IPS-18a (cell line): ENCODE results near the gene CDH23.

Experiments
- H3K27ac ChIP-seq: one replicate; pipeline ENCODE4 v1.5.1; 2013; ENCODE audit warnings: low read length
- H3K27me3 ChIP-seq: one replicate; pipeline ENCODE4 v1.6.1; 2013; ENCODE audit warnings: mild to moderate bottlenecking, low read length; ENCODE audit not compliant: control insufficient read depth, insufficient read depth
- H3K36me3 ChIP-seq: one replicate; pipeline ENCODE4 v1.6.1; 2013; ENCODE audit warnings: low read depth, low read length; ENCODE audit not compliant: control insufficient read depth
- H3K4me1 ChIP-seq: one replicate; pipeline ENCODE4 v1.6.1; 2013; ENCODE audit warnings: low read depth, low read length; ENCODE audit not compliant: control insufficient read depth
- H3K4me3 ChIP-seq: one replicate; pipeline ENCODE4 v1.5.1; 2013; ENCODE audit warnings: low read length
- H3K9ac ChIP-seq: one replicate; pipeline ENCODE4 v1.6.1; 2013; ENCODE audit warnings: mild to moderate bottlenecking, low read length, moderate library complexity
- H3K9me3 ChIP-seq: one replicate; pipeline ENCODE4 v1.6.1; 2013; ENCODE audit warnings: low read depth, low read length; ENCODE audit not compliant: control insufficient read depth

CDH23 gene

GRCh38 chr10:71408436-71409225, 11.9 kb downstream of the CDH23 start:
- Histone ChIP-seq H3K36me3 (no peaks in the 10 kb centered on the region), H3K27ac (no peak overlapping the region), H3K27me3 (no peaks in the 10 kb centered on the region)

GRCh38 chr10:71409516-71410104, 12.9 kb downstream of the CDH23 start:
- Histone ChIP-seq H3K36me3 (no peaks in the 10 kb centered on the region), H3K9ac (no peak overlapping the region), H3K27ac (no peak overlapping the region), H3K4me3 (no peak overlapping the region), H3K4me1 (peaks cover 7% of the 10 kb centered on the region), H3K9me3 (no peaks in the 10 kb centered on the region), H3K27me3 (no peaks in the 10 kb centered on the region)

More at GRCh38 chr10:71408436-71409225, 11.9 kb downstream of the CDH23 start:
- peaks cover 7% of the 10 kb centered on the region for H3K4me1 ChIP-seq
- no peaks in the 10 kb centered on the region for H3K9me3 ChIP-seq
- H3K9ac ChIP-seq = no peak overlapping the region
- H3K4me3 ChIP-seq = no peak overlapping the region

GRCh38 chr10:71413581-71413980, 16.9 kb downstream of the CDH23 start:
- H3K36me3 ChIP-seq = no peaks in the 10 kb centered on the region
- H3K27me3 ChIP-seq = no peaks in the 10 kb centered on the region
- no peak overlapping the region for H3K4me3 ChIP-seq
- no peaks in the 10 kb centered on the region for H3K9me3 ChIP-seq
- H3K27ac ChIP-seq = no peak overlapping the region
- H3K9ac ChIP-seq = no peak overlapping the region
- H3K4me1 ChIP-seq = peaks cover 7% of the 10 kb centered on the region

- Histone ChIP-seq H3K27ac (no peak overlapping the region), H3K4me1 (peaks cover 4% of the 10 kb centered on the region), H3K9me3 (no peaks in the 10 kb centered on the region), H3K27me3 (no peaks in the 10 kb centered on the region), H3K36me3 (no peaks in the 10 kb centered on the region), H3K9ac (no peak overlapping the region), H3K4me3 (no peak overlapping the region)
Measured at GRCh38 chr10:71414359-71414758, 17.6 kb downstream of the CDH23 start.

- H3K9me3 ChIP-seq = no peaks in the 10 kb centered on the region
- no peak overlapping the region for H3K27ac ChIP-seq
- H3K4me1 ChIP-seq = no peaks in the 10 kb centered on the region
- H3K9ac ChIP-seq = no peak overlapping the region
- H3K27me3 ChIP-seq = no peaks in the 10 kb centered on the region
- H3K4me3 ChIP-seq = no peak overlapping the region
- no peaks in the 10 kb centered on the region for H3K36me3 ChIP-seq
Measured at GRCh38 chr10:71419002-71419540, 22.4 kb downstream of the CDH23 start.

GRCh38 chr10:71419750-71420149, 23.0 kb downstream of the CDH23 start:
- Histone ChIP-seq H3K36me3 (no peaks in the 10 kb centered on the region), H3K27ac (no peak overlapping the region), H3K4me1 (no peaks in the 10 kb centered on the region), H3K4me3 (no peak overlapping the region), H3K9me3 (no peaks in the 10 kb centered on the region), H3K27me3 (no peaks in the 10 kb centered on the region), H3K9ac (no peak overlapping the region)

GRCh38 chr10:71421075-71421434, 24.3 kb downstream of the CDH23 start:
- no peak overlapping the region for H3K4me3 ChIP-seq
- H3K36me3 ChIP-seq = no peaks in the 10 kb centered on the region
- H3K4me1 ChIP-seq = no peaks in the 10 kb centered on the region
- no peak overlapping the region for H3K9ac ChIP-seq
- no peak overlapping the region for H3K27ac ChIP-seq
- no peaks in the 10 kb centered on the region for H3K9me3 ChIP-seq
- no peaks in the 10 kb centered on the region for H3K27me3 ChIP-seq

GRCh38 chr10:71423250-71423649, 26.5 kb downstream of the CDH23 start:
- Histone ChIP-seq H3K27ac (no peak overlapping the region), H3K4me1 (no peaks in the 10 kb centered on the region)

GRCh38 chr10:71423901-71424300, 27.2 kb downstream of the CDH23 start:
- H3K9me3 ChIP-seq = no peaks in the 10 kb centered on the region
- H3K4me3 ChIP-seq = no peak overlapping the region
- H3K9ac ChIP-seq = no peak overlapping the region
- H3K27ac ChIP-seq = no peak overlapping the region
- no peaks in the 10 kb centered on the region for H3K4me1 ChIP-seq
- no peaks in the 10 kb centered on the region for H3K27me3 ChIP-seq
- H3K36me3 ChIP-seq = no peaks in the 10 kb centered on the region

More at GRCh38 chr10:71423250-71423649, 26.5 kb downstream of the CDH23 start:
- no peak overlapping the region for H3K4me3 ChIP-seq
- H3K36me3 ChIP-seq = no peaks in the 10 kb centered on the region
- H3K9me3 ChIP-seq = no peaks in the 10 kb centered on the region
- no peak overlapping the region for H3K9ac ChIP-seq
- no peaks in the 10 kb centered on the region for H3K27me3 ChIP-seq

GRCh38 chr10:71424496-71425194, 27.9 kb downstream of the CDH23 start:
- Histone ChIP-seq H3K36me3 (no peaks in the 10 kb centered on the region), H3K27ac (no peak overlapping the region), H3K9me3 (no peaks in the 10 kb centered on the region), H3K4me1 (no peaks in the 10 kb centered on the region), H3K4me3 (no peak overlapping the region), H3K27me3 (no peaks in the 10 kb centered on the region), H3K9ac (no peak overlapping the region)

GRCh38 chr10:71426058-71426605, 29.4 kb downstream of the CDH23 start:
- H3K27ac ChIP-seq = no peak overlapping the region
- no peak overlapping the region for H3K9ac ChIP-seq
- no peaks in the 10 kb centered on the region for H3K9me3 ChIP-seq

More at GRCh38 chr10:71426058-71426605, 29.4 kb downstream of the CDH23 start:
- no peaks in the 10 kb centered on the region for H3K4me1 ChIP-seq
- H3K4me3 ChIP-seq = no peak overlapping the region
- H3K27me3 ChIP-seq = no peaks in the 10 kb centered on the region
- H3K36me3 ChIP-seq = no peaks in the 10 kb centered on the region
